ENCODE results near the gene OR2AT4.
"Not testable (repeated sequence)": the region's sequence is repeated elsewhere in the genome, so short reads cannot be mapped to it uniquely, and the experiment has no call there.

Gene OR2AT4

DNA sequence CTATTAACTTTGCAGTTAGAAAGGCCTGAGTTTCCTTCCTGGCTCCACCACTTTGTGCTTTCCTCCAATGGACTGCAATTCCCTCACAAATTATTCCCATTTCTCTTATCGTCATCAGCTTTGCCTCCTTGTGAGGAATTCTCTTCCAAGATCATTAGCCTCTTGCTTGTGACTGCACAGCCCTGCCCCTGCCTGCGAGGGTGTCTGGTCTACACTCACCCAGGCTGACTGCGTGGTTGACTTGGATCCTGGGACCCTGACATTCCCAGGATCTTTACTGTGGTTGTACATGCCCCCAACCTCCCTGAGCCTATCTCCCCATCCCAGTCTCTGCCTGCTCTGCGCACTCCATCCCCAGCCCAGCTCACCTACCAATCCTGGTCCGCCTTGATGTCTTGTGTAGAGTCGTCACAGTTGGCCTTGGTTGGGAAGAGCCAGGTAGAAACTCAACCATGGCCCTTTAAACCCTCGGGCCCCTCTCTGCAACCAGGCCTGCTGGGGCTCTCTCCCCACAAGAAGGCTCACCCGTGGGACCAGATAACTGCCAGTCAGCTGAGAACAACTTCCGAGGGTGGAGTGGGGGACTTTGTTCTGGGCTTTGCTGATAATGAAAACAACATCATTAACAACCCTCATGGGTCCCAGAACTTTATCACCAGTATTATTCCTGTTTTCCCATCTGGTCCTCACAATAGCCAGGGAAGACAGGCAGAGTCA, at the start of gene OR2AT4:
OR2AT4 (minus strand) TSS at position 421 of the 717 bp plus-strand sequence.
- DNase-seq (ENCODE audit: low read depth in 3 of 3, low spot score in 1 of 3) = no peak

DNA sequence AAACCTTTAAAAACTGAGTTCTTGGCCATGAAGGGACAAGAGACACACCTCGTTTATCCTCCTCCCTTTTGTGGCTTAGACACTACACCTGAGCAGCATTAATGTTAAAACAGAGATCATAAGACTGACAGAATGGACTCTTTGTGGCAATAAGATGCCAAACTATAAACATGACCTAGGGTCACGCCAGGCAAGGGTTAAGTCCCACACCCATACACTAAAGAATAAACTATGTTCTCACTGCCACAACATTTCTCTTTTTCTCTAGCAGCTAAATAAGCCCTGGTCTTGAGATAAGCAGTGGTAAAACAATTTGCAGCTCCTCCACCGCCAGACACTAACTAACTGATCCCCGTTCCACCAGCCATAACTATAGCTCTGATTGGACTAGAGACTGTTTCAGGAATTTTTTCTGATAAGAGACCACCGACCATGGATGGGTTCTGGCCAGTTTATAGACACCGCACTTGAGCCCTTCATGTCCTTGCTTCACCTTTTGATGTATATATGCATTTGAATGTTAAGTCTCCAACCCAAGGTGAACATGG, 49.4 kb upstream of the OR2AT4 start:
- DNase-seq (ENCODE audit: low read depth in 3 of 3, low spot score in 1 of 3) = no peak

DNA sequence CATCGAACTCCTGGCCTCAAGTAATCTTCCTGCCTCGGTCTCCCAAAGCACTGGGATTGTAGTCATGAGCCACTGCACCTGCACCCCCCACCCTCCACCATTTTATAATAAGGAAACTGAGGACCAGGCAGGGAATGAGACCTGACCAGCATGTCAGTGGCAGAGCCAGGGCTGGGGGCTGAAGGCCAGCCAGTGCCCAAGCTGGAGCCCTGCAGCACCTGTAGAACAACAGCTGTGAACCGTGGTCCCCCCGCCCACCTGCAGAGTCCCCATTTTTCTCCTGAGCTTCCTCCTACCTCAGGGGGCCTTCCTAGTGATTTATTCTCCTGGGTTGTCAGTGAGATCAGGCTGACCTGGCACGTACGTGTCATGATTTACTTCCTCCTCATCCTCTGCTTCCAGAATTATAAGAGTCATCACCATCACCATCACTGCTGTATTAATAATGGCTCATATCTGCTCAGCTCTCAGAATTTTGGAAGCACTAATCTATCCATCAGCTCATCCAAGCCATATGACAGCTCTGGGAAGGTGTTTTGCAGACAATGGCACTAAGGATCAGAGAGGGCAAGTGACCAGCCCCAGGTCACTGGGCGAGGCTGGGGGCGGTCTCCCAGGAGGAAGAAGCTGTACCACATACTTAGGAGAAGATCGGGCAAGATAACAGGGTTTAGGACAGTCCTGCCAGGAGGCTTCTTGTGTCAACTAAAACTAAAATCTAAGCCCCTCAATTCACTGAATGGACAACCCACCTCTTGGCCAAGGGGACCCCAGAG, 48.7 kb upstream of the OR2AT4 start:
- DNase-seq (ENCODE audit: low read depth in 3 of 3, low spot score in 1 of 3) = no peak

DNA sequence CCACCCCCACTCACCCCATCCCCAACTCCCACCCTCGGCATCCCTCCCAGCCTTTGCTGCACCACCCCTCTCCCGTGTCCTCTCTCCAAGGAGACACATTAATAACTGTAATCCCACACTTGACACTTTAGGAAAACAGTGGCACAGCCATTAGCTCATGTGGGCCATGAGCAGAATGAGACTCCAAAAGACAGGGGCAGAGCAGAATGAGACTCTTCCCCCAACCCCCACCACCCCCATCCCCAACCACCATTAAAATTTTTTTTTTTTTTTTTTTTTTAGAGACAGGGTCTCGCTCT, 48.0 kb upstream of the OR2AT4 start:
- DNase-seq (ENCODE audit: low read depth in 3 of 3, low spot score in 1 of 3) = no peak

DNA sequence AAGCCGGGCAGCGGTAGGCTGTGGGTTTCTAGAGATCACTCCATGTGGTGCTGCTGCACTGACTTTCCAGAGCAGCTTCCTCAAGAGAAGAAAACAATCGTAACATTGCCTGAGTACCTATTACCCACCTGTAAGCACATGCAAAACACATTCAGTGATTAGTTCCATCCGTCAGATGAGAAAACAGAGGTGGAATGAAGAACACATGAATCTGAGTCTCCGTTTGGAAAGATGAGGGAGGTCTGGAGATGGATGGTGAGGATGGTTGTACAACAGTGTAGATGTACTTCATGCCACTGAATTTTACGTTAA, 46.7 kb upstream of the OR2AT4 start:
- DNase-seq (ENCODE audit: low read depth in 3 of 3, low spot score in 1 of 3) = no peak

DNA sequence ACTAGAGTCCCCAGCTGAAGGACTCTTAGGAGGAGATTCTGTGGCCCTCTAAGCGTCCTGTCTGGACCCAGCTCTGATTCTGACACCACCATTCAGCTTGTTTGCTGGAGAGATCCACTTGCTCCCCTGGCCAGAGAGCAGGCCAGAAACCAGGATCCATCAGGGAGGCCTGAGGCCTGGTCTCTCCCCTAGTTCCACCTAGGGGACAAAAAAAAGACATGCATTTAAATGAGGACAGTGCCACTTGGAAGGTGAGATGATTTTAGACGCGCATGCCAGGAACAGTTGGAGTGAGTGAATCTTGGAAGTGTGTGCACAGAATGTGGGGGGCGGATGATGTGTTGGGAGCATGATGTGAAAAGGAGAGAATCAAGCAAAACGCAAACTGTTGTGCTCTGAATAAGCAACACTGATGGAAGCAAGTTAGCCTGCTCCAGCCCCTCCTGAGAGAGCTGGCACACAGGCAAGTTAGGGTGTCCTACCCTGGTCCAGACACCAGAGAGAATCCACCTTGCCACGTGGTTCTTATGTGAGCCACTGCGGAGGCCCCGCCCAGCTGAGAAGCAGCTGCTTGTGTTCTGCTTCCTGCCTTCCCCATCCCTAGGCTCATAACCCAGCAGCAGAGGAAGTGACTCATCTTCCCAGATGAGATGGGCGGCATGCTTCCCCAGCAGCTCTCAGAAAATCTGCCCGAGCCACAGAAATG, 46.2 kb upstream of the OR2AT4 start:
- DNase-seq (ENCODE audit: low read depth in 3 of 3, low spot score in 1 of 3) = peak; percentile 45 to 52 (median 51)

DNA sequence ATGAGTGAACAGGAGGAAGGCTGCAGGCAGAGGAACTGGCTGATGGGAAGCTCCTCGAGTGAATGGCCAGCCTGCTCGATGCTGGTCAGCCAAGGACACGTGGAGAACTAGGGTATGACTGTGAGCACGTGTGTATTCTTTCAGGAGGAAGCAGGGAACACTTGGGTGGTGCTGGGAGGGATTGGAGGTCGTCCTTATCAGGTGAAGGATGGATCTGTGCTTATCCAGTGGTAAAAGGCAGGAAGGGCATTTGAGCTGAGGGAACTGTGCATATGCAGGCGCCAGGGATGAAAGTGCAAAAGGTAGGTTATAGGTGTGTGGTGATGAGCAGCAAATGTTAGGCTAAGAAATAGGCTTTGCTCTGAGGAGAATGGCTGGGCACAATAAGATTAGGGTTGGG, 44.5 kb upstream of the OR2AT4 start:
- DNase-seq (ENCODE audit: low read depth in 3 of 3, low spot score in 1 of 3) = no peak

DNA sequence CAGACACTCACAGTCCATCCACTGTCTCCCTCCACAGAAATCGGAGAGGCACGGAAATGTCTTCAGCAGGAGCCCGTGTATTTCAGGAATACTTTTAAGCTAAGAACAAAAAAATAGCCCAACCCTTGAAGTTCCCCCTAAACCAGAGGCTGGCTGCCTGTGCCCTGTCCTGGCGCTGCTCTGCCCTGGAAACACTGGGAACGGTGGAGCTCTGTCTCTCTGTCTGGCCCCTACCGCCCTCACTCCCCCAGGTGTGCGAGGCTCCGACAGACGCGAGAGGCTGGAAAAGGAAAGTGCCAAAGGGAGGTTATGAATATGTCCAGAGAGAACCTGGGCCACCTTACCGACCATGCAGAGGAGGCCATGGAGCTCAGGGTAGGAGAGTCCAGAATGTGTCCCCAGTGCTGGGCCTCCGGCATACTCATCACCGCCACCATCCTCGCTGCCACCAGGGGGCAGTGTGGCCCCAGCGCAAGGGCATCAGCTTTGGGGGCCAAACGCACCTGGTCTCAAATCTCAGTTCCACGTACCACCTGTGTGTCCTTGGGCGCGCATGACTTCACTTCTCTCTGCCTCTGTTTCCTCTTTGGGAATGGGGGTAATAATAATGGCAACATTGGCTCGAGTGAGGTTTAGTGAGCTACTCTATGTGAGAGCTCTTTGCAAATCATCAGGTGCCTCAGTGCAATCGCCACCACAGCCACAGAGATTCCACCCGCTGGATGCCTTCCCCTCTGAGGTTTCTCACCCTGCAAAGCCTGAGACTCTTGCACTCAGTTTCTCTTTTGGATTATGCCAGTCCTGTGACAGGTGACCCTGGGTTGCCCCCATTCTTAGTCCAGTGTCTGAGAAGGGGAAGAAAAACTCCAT, 43.8 kb upstream of the OR2AT4 start:
- DNase-seq (ENCODE audit: low read depth in 3 of 3, low spot score in 1 of 3) = peak; percentile 38 to 75 (median 56)

DNA sequence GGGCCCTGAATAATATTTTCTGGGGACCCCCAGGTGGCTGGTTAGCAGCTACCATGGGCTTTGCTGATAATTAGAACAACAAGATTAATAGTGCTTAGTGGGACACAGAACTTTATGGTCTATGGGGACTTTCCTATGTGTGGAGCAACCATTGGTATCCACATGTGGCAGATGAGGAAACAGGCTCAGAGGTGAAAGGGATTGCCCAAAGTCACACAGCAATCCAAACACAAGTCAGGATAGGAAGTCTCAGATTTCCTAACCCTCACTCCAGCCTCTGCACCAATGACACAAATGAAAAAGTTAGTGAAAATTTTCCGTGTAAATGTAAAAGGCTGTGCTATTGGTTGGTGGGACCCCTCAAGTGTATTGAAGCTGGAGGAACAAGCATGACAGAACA, 39.0 kb upstream of the OR2AT4 start:
- DNase-seq (ENCODE audit: low read depth in 3 of 3, low spot score in 1 of 3) = no peak

DNA sequence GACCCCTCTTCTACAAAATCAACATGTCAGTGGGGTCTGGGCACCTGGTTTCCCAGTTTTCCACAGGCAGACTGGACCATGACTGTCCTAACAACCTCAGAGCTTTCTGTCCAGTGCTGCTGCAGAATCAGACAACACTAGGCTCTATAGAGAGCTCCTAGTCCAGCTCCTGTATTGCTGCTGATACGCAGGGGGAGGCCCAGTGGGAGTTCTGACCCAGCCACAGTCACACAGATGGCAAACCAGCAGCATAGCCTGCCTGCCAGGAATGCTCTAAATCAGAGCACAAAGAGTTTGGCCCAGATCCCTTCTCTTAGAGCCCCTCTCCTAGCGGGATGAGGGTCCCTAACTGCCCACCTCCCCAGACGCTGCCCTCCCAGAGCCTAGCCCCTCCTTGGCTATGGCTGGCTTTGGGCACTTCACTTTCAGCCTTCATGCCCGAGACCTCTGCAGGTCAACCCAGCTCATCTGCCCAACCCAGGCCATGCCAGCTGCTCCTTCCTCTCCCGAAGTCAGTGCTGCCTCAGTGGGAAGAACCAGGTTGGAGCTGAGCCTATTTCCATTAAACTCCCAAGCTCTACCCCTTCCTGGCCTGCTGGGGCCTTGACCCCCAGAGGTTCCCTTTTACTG, 38.5 kb upstream of the OR2AT4 start:
- DNase-seq (ENCODE audit: low read depth in 3 of 3, low spot score in 1 of 3) = no peak

DNA sequence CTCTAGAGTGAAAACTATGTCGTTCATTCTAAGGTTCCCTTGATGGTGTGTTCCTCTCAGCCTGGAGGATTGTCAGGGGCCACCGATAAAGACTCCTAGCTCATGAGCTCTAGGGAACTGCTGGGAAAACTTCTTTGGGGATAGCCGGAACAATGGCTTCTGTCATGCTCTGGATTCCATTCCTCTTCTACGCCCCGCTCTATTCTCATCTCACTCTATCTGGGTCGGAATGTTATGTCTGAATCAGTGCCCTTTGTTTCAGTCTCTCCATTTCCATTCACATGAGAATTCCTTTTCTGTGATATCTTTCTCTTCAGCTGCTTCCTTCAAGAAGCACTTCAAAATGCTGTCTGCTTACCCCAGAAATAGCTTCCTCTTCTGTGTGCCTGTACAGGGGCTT, 37.3 kb upstream of the OR2AT4 start:
- DNase-seq (ENCODE audit: low read depth in 3 of 3, low spot score in 1 of 3) = no peak

DNA sequence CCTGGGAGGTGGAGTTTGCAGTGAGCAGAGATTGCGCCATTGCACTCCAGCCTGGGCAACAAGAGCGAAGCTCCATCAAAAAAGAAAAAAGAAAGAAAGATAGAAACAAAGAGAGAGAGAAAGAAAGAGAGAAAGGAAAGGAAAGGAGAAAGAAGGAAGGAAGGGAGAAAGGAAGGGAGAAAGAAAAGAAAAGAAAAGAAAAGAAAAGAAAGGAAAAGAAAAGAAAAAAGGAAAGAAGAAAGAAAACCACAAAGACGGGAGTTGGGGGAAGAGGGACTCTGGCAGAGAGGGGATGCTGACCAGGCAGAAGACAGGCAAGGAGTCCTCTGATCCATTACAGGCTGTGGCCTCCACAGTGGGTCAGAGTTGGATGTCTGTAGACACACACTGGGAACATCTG, 35.4 kb upstream of the OR2AT4 start:
- DNase-seq (ENCODE audit: low read depth in 3 of 3, low spot score in 1 of 3) = no peak

DNA sequence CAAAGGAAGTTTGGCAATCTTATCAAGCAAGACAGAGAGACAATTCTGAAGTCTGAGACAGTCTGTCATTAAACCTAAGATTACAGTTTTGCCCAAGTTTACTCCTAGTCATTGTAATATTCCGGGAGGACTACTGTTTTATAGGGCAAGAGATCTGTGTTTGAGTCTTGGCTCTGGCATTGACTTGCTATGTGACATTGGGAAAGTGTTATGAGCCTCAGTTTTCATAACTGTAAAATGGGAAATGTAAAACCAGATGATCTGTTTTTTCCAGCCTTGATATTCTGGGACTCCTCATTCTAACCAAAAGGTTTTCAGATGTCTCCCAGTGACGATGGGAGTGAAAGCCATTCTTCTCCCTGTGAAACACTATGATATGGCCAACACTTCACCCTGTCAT, 29.9 kb upstream of the OR2AT4 start:
- DNase-seq (ENCODE audit: low read depth in 3 of 3, low spot score in 1 of 3) = no peak

DNA sequence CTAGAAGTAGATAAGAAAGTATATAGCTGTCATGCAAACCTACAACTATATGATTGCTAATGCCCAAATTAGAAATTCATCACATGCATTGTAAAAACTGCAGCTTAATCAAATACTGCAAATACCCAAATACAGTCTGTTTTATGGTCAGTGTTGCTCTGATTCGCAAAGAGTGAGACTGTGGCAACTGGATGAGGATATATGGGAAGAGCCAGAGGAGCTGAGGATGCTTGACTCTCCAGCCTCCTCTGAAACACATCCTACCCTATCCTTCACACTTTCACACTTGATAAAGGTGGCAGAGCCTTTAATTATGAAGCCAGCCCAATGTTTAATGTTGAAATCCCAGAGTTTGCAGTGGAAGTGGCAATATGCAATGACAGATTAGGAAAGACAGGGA, 21.9 kb upstream of the OR2AT4 start:
- no peak for DNase-seq (ENCODE audit: low read depth in 3 of 3, low spot score in 1 of 3)

DNA sequence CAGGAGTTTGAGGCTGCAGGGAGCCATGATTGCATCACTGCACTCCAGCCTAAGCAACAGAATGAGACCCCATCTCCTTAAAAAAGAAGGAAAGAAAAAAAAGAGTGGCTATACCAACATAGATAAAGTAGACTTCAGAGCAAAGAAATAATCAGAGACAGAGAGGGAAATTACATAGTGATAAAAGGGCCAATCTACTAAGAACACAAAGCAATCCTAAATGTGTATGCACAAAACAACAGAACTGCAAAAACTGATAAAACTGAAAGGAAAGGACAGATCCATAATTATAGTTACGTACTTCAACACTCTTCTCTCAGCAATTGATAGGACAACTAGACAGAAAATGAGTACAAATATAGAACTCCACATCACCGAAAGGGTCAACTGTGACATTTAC, 17.8 kb upstream of the OR2AT4 start:
- no peak for DNase-seq (ENCODE audit: low read depth in 3 of 3, low spot score in 1 of 3)

DNA sequence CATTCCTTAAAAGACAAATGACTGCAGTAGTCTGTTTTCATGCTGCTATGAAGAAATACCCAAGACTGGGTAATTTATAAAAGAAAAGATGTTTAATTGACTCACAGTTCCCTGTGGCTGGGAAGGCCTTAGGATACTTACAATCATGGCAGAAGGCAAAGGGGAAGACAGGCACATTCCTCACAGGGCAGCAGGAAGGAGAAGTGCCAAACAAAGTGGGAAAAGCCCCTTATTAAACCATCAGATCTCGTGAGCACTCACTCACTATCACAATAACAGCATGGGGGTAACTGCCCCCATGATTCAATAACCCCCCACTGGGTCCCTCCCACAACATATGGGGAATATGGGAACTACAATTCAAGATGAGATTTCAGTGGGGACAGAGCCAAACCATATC, 16.4 kb upstream of the OR2AT4 start:
- DNase-seq (ENCODE audit: low read depth in 3 of 3, low spot score in 1 of 3) = no peak

DNA sequence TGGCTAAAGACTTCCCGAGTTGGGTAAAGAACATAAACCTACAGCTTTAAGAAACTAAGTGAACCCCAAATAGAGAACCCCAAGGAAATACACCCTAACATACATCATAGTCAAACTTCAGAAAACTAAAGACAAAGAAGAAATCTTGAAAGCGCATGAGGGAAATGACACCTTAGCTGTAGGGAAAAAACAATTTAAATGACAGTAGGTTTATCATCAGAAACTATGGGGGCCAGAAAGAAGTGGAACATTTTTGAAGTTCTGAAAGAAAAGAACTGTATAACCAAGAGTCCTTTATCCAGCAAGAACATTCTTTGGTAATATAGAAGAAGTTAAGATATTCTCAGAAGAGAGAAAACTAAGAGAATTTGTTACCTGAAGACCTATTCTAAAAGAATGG, 15.5 kb upstream of the OR2AT4 start:
- no peak for DNase-seq (ENCODE audit: low read depth in 3 of 3, low spot score in 1 of 3)

DNA sequence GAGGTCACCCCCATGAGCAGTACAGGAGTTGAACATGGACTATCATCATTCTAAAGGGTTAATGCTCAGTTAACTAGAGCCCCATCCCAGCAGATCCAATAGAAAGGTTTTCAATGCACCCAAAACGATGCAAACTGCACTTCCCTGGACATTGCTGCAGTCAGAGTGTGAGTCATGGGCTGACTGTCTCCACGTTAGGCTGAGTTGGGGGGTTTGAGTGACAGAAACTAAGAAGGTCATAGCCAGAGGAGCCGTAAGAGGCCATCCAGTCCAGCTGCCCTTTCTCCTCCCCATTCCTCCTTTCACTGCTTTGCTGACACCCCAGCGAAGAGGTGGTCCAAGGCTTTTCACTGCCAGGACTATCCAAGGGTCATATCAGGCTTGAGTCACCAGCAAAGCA, 10.5 kb upstream of the OR2AT4 start:
- DNase-seq (ENCODE audit: low read depth in 3 of 3, low spot score in 1 of 3) = no peak

DNA sequence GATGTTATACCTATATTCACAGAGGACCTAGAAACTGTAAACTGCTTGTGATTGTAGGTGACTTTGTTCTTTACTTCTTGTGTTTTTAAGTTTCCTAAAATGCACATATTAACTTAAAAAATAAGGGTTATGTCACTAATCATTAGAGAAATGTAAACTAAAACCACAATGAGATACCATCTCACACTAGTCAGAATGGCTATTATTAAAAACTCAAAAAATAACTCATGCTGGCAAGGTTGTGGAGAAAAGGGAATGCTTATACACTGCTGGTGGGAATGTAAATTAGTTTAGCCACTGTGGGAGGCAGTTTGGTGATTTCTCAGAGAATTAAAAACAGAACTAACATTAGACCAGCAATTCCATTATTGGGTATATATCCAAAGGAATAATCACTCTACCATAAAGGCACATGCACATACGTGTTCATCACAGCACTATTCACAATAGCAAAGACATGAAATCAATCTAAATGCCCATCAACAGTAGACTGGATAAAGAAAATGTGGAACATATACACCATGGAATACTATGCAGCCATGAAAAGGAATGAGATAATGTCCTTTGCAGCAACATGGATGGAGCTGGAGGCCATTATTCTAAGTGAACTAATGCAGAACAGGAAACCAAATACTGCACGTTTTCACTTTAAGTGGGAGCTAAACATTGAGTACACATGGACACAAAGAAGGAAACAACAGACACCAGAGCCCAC, 9.4 kb upstream of the OR2AT4 start:
- not testable (repeated sequence) for DNase-seq (ENCODE audit: low read depth in 3 of 3, low spot score in 1 of 3)

DNA sequence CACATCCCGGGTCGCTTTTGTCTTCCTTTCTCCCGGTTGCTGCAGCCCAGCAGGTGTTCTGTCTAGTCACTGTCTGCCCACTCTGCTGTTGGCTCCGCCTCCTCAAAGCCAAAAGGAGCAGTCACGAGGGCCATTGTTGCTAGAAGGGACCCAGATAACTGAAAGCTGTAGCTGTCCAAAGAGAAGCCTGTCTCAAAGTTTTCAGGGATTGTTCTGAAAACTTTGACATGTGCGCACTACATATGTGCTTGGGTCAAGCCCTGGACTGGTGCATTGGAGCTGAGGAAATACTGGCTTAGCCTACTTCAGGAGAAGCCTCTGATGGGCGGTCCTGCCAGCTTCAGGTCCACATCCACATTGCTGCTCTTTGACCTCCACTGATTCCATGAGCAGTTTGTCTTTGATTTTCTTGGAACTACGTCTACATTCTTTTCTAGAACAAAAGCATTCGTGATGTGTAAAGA, 8.8 kb upstream of the OR2AT4 start:
- no peak for DNase-seq (ENCODE audit: low read depth in 3 of 3, low spot score in 1 of 3)
